GM12873 (cell line): Measurements from ENCODE around the gene YPEL2.

Experiments
- CTCF ChIP-seq: IDR thresholded peaks from 2 replicates; pipeline ENCODE4 v1.5.1; 2012; ENCODE audit warnings: low read depth, mild to moderate bottlenecking, moderate library complexity, low read length, control low read depth; ENCODE audit not compliant: insufficient read depth; ENCODE audit errors: missing control alignments

The YPEL2 gene

DNA sequence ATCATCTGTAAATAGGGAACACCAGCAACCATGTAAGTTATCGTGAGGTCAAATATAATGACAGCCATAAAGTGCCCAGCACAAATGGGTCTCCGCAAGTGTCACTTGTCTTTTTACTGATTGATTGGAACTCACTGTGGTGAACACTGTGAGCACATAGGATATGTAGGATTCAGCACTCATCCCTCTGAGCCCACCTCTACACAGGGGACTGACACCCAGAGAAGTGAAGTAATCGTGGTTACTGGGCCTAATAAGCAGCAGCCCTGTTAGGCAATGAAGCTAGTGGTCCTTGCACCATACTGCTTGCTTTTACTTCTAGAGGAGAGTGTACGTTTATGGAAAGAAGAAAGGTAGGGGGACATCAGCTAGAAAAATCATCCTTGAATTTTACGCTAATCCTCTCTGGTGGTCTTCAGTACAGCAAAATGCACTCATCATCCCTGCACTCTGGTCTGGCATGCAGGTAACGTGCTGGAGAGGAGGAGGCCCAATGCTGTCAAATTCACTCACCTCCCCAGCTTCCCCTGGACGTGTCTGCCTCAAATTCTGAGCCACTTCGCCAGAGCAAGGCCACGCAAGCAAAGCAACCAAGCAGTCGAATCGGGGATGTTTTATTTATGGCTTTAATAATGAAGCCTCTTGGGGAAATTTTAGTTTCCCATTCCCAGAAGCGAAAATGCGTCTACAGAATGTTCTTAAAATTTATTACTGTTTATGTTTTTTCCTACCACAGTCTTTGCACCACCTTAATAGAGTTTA, 74.7 kb downstream of the YPEL2 start:
- no peak for TF ChIP-seq CTCF

- no peak for TF ChIP-seq CTCF
Observed at GRCh38 chr17:59406808-59407381, 75.4 kb downstream of the YPEL2 start.

GRCh38 chr17:59409336-59410048, 78.0 kb downstream of the YPEL2 start:
- no peak for TF ChIP-seq CTCF

DNA sequence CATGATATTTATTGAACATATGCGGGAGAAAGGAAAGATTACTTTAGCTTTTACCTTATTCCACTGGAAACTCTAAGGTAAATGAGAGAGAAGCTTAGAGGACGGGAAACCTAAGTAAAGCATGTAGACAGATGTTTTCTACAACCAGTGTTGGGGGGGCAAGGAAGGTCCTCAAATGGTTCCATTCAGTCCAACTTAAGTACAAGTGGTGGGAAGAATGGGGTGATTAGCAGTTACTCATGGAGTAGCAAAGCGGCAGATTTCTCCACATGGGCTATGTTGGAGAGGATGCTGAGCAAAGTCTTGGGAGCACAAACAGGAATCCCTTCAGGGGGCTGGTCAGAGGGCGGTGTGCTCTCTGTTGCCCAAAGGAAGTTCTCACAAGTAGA, 78.6 kb downstream of the YPEL2 start:
- TF ChIP-seq CTCF: no peak

GRCh38 chr17:59413014-59413766, 81.7 kb downstream of the YPEL2 start:
- TF ChIP-seq CTCF: no peak

- TF ChIP-seq CTCF: no peak
Observed at GRCh38 chr17:59415397-59415796, 83.9 kb downstream of the YPEL2 start.

- TF ChIP-seq CTCF: no peak
Observed at GRCh38 chr17:59416184-59416583, 84.7 kb downstream of the YPEL2 start.
